HUES64 (cell line): Measurements from ENCODE around the gene ATP2C2.
"Not testable (repeated sequence)": the region's sequence is repeated elsewhere in the genome, so short reads cannot be mapped to it uniquely, and the experiment has no call there.

Experiments used
- H3K27ac ChIP-seq: 2 replicates; pipeline ENCODE4 v1.7.0; 2013; ENCODE audit warnings: low read depth, low read length, inconsistent platforms
- H3K27me3 ChIP-seq: 2 replicates; pipeline ENCODE4 v1.6.1; 2013; ENCODE audit warnings: mild to moderate bottlenecking, low read length; ENCODE audit not compliant: insufficient read depth
- H3K36me3 ChIP-seq: 2 replicates; pipeline ENCODE4 v1.6.1; 2013; ENCODE audit warnings: mild to moderate bottlenecking, low read length; ENCODE audit not compliant: insufficient read depth
- H3K4me1 ChIP-seq: 2 replicates; pipeline ENCODE4 v1.6.1; 2013; ENCODE audit warnings: mild to moderate bottlenecking, low read length, moderate library complexity; ENCODE audit not compliant: insufficient read depth
- H3K4me3 ChIP-seq: 2 replicates; pipeline ENCODE4 v1.5.1; 2013; ENCODE audit warnings: mild to moderate bottlenecking, low read length, moderate library complexity
- H3K9ac ChIP-seq: 2 replicates; pipeline ENCODE4 v1.6.1; 2013; ENCODE audit warnings: mild to moderate bottlenecking, low read depth, low read length
- H3K9me3 ChIP-seq: 2 replicates; pipeline ENCODE4 v1.6.1; 2013; ENCODE audit warnings: low read depth, low read length; ENCODE audit not compliant: insufficient read depth
- WGBS: fragments of 150-250, 120-280 bp; methylation state at CpG from one replicate; pipeline ENCODE4 v1.1.7; 2013; ENCODE audit warnings: missing lambda C conversion rate; 5-methylcytosine and 5-hydroxymethylcytosine counted together

ATP2C2 gene

DNA sequence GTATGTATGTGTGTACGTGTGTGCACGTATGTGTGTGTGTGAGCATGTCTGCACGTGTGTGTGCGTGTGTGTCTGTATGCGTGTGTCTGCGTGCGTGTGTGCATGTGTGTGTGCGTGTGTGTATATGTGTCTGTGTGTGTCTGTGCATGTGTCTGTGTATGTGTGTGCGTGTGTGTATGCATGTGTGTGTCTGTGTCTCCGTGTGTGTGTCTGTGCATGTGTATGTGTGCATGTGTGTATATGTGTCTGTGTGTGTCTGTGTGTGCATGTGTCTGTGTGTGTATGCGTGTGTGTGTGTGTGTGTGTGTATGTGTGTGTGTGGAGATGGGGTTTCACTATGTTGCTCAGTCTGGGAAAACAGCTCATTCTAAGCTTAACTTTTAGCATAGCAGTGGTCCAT is 43.9 kb downstream of the ATP2C2 start:
- Histone ChIP-seq H3K9me3 (no peaks in the 10 kb centered on the region), H3K4me3 (no peak overlapping the region), H3K27ac (no peak overlapping the region), H3K27me3 (no peaks in the 10 kb centered on the region), H3K4me1 (no peaks in the 10 kb centered on the region), H3K36me3 (no peaks in the 10 kb centered on the region), H3K9ac (no peak overlapping the region)
- WGBS: 81% methylated on average over 11 of the region's 11 CpGs

- H3K4me1 ChIP-seq: no peaks in the 10 kb centered on the region
- H3K27me3 ChIP-seq: no peaks in the 10 kb centered on the region
- WGBS: 90% methylated on average over 22 of the region's 22 CpGs
- H3K4me3 ChIP-seq: no peak overlapping the region
- H3K9me3 ChIP-seq: no peaks in the 10 kb centered on the region
- no peak overlapping the region for H3K9ac ChIP-seq
- no peaks in the 10 kb centered on the region for H3K36me3 ChIP-seq
- H3K27ac ChIP-seq: no peak overlapping the region
Observed at GRCh38 chr16:84413244-84414004, 45.1 kb downstream of the ATP2C2 start.

DNA sequence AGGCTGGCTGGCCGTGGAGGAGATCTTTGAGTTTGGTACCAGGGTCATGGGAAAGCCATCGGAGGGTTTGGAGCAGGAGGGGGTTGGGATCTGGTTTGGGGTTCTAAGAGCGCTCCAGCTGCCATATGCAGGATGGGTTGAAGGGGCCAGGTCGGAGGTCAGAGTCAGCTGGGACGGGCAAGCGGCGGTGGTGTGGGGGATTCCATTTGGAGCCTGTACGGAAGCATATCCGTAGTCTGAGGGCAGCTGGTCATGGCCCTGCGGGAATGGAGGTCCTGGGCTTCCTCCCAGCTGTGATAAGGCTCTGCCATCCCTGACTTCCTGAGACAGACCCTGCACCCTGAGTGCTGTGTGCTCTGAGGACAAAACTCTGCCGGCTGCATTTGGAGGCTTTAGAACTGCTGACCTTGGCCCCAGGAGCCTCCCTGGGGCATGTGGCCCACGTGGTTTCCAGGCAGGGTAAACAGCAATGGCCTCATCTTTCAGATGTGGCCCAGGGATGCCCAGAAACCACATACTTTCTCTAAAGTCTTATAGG is 46.5 kb downstream of the ATP2C2 start:
- WGBS: 75% methylated on average over 12 of the region's 12 CpGs
- H3K27me3 ChIP-seq: no peaks in the 10 kb centered on the region
- no peaks in the 10 kb centered on the region for H3K9me3 ChIP-seq
- no peaks in the 10 kb centered on the region for H3K4me1 ChIP-seq
- no peak overlapping the region for H3K9ac ChIP-seq
- no peaks in the 10 kb centered on the region for H3K36me3 ChIP-seq
- H3K4me3 ChIP-seq: no peak overlapping the region
- H3K27ac ChIP-seq: no peak overlapping the region

- Histone ChIP-seq H3K27me3 (no peaks in the 10 kb centered on the region), H3K4me3 (no peak overlapping the region), H3K36me3 (no peaks in the 10 kb centered on the region), H3K4me1 (no peaks in the 10 kb centered on the region), H3K9ac (no peak overlapping the region), H3K27ac (no peak overlapping the region), H3K9me3 (no peaks in the 10 kb centered on the region)
- WGBS: 85% methylated on average over 20 of the region's 20 CpGs
Observed at GRCh38 chr16:84416407-84417321, 48.3 kb downstream of the ATP2C2 start.

DNA sequence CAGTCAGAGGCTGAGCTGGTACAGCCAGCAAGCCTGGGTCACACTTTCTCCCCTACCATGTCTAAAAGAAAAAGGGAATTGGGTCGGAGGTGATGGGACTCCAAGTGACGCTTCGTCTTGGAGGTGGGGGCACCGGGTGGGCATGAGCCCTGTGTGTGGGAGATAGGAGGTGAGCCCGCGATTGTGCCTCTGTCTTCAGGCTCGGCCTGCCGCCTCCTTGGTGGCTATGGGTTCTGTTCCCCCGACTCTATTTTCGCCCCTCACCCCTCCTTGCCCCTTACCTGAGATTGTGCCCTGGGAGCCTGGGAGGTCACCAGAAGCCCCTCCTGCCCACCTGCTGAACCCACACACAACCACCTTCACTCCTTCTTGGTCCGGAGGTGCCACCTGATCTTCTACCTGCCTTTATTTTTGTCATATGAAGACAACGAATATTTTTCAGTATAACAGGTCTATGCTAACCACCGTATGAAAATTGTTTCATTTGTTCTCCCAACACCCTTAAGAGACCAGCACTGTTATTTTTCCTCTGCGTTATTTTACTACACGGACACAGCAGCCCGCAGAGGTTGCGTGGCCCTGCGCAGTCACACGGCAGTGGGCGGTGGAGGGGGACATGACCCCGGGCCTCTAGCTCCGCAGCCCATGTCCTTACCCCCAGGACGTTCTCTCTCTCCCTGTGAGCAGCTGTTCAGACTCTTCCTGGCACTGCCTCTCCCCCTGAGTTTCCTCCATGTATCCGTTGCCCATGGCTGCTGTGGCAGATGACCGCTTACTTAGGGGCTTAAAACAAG is 49.9 kb downstream of the ATP2C2 start:
- Histone ChIP-seq H3K27me3 (no peaks in the 10 kb centered on the region), H3K4me3 (no peak overlapping the region)

DNA sequence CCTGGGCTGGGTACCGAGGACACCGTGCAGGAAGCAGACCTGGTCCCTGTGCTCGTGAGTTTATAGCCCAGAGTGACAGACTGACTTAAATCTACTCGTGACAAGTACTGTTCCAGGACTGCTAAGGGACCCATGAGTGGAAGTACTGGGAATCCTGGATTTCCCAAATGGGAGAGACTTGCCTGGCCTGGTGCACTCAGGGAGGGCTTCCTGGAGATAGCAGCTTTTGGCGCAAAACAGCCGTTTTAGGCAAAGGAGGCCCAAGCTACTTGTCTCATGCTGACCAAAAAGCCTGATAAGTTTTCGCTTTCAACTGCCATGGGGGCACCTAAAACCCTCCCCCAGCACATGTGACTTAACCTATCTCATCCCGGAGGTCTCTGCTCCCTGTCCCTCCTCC is 51.4 kb downstream of the ATP2C2 start:
- Histone ChIP-seq H3K27ac (no peak overlapping the region), H3K9ac (no peak overlapping the region), H3K4me1 (no peaks in the 10 kb centered on the region), H3K4me3 (no peak overlapping the region), H3K27me3 (no peaks in the 10 kb centered on the region), H3K36me3 (no peaks in the 10 kb centered on the region), H3K9me3 (no peaks in the 10 kb centered on the region; the same call in 1 of the 2 replicates)
- 93% methylated on average over 8 of the region's 8 CpGs for WGBS

More for the DNA sequence above, 49.9 kb downstream of the ATP2C2 start:
- H3K27ac ChIP-seq: no peak overlapping the region
- WGBS: 95% methylated on average over 24 of the region's 25 CpGs
- H3K9ac ChIP-seq: no peak overlapping the region
- H3K9me3 ChIP-seq: no peaks in the 10 kb centered on the region; the same call in 1 of the 2 replicates
- H3K36me3 ChIP-seq: no peaks in the 10 kb centered on the region
- H3K4me1 ChIP-seq: no peaks in the 10 kb centered on the region

- H3K4me3 ChIP-seq, H3K36me3 ChIP-seq, H3K9ac ChIP-seq, H3K4me1 ChIP-seq, H3K27ac ChIP-seq, H3K27me3 ChIP-seq, H3K9me3 ChIP-seq: not testable (repeated sequence)
- WGBS: 83% methylated on average over 6 of the region's 6 CpGs
Observed at GRCh38 chr16:84420556-84420955, 52.2 kb downstream of the ATP2C2 start.

GRCh38 chr16:84421081-84421937 is 53.0 kb downstream of the ATP2C2 start:
- H3K4me3 ChIP-seq: no peak overlapping the region
- no peaks in the 10 kb centered on the region; the same call in 1 of the 2 replicates for H3K9me3 ChIP-seq
- H3K36me3 ChIP-seq: no peaks in the 10 kb centered on the region
- no peak overlapping the region for H3K27ac ChIP-seq
- no peaks in the 10 kb centered on the region for H3K27me3 ChIP-seq
- H3K4me1 ChIP-seq: no peaks in the 10 kb centered on the region
- WGBS: 91% methylated on average over 21 of the region's 21 CpGs
- H3K9ac ChIP-seq: no peak overlapping the region

DNA sequence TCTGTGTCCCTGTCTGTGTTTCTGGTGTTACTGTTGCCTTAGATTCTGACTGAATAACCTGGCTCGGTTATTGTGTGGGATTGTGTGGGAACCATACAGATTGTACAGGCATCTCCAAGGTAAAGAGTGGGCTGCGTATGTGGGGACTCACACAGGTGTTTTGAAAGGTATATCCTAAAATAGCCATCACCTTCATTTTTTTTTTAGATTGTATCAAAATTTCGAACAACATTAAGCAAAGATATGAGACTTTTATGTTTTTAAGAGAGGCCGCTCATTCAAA is 53.5 kb downstream of the ATP2C2 start:
- Histone ChIP-seq H3K27ac (no peak overlapping the region), H3K9me3 (no peaks in the 10 kb centered on the region; the same call in 1 of the 2 replicates), H3K4me1 (no peaks in the 10 kb centered on the region), H3K4me3 (no peak overlapping the region), H3K36me3 (no peaks in the 10 kb centered on the region), H3K27me3 (no peaks in the 10 kb centered on the region), H3K9ac (no peak overlapping the region)
- WGBS: 62% methylated on average over 4 of the region's 4 CpGs

GRCh38 chr16:84423416-84423837 is 55.1 kb downstream of the ATP2C2 start:
- Histone ChIP-seq H3K9ac (no peak overlapping the region), H3K4me3 (no peak overlapping the region), H3K27me3 (no peaks in the 10 kb centered on the region), H3K36me3 (no peaks in the 10 kb centered on the region), H3K4me1 (no peaks in the 10 kb centered on the region), H3K27ac (no peak overlapping the region), H3K9me3 (no peaks in the 10 kb centered on the region; the same call in 1 of the 2 replicates)
- 93% methylated on average over 4 of the region's 4 CpGs for WGBS
